HG02970 (cell line): ENCODE data around the gene ZFAND2B.
A peak's percentile ranks its signal among the peaks of the same experiment; 100 is the strongest.
"Not testable (repeated sequence)": the region's sequence is repeated elsewhere in the genome, so short reads cannot be mapped to it uniquely, and the experiment has no call there.

ENCODE experiments used
- ATAC-seq: cut with Tn5 transposase; IDR thresholded peaks from one replicate; pipeline ENCODE4 v1.9.1; 2021; ENCODE audit warnings: mild to moderate bottlenecking, moderate library complexity, moderate number of reproducible peaks; ENCODE audit not compliant: unreplicated experiment, low FRiP score

Gene ZFAND2B

DNA sequence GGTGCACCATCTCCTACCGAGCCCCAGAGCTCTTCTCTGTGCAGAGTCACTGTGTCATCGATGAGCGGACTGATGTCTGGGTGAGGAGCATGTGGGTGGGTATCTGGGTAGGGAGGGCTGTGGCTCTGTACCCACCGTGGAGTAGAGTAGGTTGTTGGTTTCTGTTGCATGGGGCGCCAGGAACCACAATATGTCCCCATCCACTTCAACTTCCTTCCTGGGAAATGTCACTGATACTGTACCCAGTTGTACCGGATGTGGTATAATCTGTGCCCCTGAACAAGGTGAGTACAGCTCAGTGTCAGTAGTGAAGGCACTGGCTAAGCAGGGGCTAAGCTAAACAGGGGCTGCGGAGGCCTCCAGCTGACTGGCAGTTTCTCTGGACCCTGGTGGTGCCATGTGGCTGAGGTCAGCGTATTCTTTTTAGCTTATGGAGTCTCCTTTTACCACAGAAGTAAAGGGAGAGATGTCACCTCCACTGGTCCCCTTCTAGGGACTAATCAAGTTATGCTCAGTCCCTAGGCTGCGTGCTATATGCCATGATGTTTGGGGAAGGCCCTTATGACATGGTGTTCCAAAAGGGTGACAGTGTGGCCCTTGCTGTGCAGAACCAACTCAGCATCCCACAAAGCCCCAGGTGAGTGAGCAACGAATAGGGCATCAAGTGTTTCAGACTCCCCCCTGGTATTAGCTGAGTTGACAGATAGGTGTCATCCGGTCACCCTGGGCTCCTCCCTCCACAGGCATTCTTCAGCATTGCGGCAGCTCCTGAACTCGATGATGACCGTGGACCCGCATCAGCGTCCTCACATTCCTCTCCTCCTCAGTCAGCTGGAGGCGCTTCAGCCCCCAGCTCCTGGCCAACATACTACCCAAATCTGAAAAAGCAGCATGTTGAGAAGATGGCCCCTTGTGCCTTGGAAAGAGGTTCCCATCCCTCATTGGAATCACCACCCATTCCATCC lies 41.4 kb downstream of the ZFAND2B start:
- ATAC-seq: no peak

DNA sequence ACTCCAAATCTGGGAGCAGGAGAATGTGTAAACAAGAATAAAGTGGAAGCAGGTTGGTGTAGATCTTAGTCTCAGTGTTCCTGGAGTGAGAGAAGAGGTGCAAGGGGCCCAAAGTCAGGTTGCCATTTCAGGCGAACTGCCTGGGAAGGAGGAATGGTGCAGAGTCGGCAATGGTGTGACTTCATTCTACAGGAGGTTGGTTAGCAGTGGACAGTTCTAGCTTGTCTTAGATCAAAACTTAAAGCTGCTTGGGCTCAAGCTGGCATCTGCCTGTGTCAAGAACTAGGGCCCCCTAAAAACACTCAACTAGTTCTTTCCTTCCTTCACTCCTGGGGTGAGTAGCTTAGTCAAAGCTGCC lies 42.2 kb downstream of the ZFAND2B start:
- no peak for ATAC-seq

DNA sequence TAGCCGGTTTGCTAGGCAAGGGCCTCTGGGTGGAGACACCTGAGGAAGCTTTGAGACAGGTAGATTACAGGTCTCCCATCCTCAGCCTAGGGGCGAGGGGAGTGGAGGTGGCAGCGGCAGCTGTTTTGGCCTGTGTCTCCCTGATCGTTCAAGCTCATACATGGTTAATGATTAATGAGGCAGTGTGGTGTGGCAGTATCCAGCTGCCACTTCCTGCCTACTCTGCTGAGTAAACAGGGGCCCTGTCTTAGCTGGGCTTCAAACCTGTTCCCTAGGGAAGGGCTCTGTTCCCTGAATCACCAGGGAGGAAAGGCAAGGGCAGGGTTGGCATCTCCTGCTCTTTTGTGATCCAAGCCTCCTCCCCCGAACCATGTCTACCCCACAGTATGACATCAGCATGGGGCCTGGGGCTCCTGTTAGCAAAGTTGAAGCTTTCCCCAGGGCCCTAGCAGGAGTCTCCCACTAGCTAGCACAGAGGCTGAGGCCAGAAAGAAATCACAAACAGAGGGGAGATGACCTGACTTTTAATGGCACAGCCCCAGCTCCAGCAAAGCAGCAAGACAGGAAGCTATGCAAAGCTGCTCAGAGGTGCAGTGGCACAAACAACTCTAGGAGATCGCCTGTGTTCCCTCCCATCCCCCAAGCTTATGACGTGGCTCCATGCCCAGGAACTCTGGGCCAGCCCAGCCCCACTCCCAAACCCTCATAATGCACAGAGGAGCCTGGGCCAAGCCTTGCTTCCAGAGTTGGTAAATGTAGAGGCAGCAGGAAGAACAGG lies 42.8 kb downstream of the ZFAND2B start:
- ATAC-seq: peak; percentile 28

DNA sequence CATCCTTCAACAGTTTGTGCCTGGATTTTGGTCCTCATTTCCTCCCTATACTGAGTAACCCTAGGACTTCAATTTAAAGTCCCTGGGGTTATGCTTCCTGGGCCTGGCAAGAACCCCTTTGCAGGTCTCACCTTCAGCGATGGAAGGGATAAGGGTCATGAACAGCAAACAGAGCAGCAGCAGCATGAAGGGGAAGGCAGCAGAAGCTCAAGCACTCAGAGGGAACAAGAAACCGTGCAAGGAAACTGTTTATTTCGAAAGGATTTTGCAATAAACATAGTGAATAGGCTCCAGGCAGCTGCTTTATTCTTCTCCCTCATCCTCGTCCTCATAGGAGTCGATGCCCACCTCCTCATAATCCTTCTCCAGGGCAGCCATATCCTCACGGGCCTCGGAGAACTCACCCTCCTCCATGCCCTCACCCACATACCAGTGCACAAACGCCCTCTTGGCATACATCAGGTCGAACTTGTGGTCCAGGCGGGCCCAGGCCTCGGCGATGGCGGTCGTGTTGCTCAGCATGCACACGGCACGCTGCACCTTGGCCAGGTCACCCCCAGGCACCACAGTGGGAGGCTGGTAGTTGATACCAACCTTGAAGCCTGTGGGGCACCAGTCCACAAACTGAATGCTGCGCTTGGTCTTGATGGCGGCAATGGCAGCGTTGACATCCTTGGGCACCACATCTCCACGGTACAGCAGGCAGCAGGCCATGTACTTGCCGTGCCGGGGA lies 43.6 kb downstream of the ZFAND2B start:
- ATAC-seq: no peak

DNA sequence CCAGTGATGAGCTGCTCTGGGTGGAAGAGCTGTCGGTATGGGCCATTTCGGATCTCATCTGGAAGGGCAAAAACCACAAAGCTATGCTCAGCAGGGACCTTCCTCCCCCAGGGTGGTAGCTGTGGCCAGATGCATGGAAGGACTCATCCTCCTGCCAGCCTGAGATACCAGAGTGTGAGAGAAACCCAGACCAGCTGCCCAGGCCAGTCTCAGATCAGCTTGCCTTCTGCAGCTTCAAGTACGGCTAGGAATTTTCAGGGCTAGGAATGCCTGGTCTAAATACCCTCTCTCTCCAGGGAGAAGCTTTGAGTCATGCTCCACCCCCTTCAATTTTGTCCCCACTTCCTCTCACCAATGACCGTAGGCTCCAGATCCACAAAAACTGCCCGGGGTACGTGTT lies 45.1 kb downstream of the ZFAND2B start:
- ATAC-seq: no peak

DNA sequence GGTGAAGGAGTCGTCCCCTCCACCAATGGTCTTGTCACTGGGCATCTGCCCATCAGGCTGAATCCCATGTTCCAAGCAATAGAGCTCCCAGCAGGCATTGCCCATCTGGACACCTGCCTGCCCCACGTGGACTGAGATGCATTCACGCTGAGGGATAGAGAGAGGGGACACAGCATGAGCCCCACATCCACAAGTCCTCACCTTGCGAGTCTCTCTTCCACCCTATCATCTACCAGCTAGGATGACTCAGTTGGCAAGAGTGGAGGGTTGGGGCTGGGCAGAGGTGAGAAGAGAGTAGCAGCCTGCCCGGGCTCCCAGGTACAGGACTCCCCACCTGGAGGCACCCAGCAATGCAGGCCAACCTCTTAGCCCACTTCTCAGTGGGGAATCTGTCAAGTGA lies 45.5 kb downstream of the ZFAND2B start:
- ATAC-seq: no peak

DNA sequence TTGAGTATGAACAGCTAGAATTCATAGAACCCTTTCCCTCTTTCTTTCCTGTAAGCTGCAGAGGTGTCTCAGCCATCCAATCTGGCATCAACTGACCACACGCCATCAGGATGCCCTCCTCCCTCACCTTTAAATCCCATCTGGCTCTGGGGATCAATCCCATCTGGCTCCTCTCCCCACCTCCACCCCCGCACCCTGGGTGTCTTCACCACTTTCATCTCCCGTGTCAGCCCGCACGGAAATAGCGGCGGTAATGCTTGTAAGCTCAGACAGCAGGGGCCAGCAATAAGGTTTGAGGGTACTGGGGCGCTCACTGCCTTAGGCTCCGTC lies 46.0 kb downstream of the ZFAND2B start:
- no peak for ATAC-seq

DNA sequence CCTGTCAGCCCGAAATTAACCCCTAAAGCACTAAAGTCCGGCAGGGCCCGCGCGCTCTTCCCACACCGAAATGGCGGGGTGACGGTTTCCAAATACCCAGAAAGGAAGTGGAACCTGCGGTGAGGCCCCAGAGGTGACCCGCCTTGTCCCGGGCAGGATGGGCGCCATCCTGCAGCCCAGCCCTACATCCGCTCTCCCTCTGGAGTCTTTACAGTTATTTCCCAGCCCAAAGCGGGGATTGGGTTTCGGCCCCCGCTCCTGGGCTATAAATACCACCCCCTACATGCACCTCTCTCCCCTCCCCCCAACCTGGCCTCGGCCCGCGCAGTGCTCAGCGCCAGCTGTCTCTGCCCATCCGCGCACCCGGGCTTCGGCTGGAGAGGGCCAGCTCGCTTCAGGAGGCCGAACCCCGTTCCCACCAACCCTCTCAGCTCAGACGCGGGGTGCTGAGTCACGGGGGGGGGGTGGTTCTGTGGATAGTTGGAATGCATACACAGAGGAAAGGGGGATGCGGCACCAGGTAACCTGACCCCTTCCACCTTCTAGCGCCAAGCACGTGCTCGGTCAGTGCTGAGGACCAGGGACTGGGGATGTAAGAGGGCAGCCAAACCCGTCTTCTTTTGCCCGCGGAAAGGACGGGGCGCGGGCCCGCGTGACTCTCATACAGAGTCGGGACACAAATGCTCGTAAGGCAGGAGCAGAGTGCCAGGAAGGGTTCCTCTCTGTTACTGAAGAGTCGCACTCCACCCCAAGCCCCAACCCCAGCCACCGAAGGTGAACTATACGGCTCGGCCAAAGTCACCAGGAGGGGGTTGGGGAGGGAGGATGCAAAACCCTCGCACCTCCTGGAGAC lies 46.5 kb downstream of the ZFAND2B start, which contains the start of gene TUBA4B:
Gene TUBA4B (plus strand): TSS at position 344 of the 853 bp plus-strand sequence. CDS start 165 bp downstream, at position 509.
- no peak for ATAC-seq

DNA sequence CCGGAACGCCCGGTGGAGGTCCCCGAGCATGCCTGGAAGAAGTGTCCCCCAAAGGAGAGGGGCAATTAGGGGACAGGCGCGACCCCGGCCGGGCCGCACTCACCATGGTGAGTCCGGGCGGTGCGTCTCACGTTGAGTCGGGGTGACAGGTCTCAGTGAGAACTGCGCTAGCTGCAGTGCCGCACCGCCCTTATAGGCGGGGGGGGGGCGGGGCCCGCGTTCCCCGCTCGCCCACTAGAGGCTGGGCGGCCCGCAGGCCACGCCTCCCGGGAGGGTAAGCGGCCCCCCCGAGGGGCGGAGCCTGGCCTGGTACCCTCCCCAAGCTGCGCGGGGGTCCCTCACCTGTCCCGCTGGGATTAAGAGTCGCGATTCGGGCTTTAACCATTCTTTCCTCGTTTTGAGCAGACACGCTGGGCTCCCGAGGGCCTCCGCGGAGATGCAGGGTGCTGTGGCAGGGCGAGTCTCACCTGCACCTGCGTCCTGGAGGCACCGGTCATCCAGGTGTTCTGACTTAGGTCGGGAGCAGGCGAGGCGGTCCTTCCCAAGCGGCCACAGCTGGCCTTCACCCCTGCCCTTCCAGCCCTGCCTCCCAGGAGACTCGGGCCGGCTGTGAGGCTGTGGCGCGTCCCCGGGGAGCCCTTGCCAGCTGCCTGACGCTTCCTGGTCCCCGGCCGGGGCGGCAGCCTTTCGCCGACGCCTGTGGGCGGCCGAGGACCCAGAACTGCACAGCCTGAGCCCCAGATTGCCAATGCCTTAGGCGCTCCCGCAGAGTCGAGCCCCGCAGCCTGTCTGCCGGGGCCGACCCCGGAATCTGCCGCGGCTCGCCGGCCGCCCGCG lies 47.4 kb downstream of the ZFAND2B start, which contains the start of gene TUBA4A:
Gene TUBA4A (minus strand): TSS at position 166 of the 837 bp plus-strand sequence. CDS start 60 bp downstream, at position 106.
- peak; percentile 44 for ATAC-seq

DNA sequence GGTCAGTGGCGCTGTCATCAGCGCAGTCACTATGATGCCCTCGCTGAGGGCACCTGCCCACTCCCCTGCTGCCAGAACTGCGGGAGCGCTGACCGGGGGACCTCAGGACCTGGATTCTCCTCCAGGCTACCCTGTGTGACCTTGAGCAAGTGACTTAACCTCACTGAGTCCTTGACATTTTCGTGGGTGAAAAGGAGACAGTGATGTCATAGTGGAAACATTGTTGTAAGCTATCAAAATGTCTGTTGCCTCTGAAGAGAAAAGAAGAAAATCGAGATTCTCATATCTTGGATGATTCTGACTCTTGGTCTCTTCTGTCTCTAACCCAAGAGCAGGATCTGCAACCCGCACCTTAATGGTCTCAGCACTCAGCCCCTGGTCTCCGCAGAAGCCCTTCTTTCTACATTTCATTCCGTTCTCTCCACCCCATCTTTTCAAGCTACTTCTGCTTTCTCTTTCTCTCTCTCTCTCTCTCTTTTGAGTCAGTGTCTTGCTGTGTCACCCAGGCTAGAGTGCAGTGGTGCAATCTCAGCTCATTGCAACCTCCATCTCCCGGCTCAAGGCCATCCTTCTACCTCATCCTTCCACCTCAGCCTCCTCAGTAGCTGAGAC lies 48.1 kb downstream of the ZFAND2B start:
- ATAC-seq: peak; percentile 25

DNA sequence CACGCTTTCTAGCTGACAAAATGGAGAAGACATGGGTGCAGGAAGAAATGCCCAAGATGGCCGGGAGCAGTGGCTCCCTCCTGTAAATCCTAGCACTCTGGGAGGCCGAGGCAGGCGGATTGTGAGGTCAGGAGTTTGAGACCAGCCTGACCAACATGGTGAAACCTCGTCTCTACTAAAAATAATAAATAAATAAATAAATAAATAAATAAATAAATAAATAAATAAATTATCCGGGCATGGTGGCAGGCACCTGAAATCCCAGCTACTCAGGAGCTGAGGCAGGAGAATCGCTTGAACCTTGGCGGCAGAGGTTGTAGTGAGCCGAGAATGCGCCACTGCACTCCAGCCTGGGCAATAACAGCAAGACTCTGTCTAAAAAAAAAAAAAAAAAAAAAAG lies 52.4 kb downstream of the ZFAND2B start:
- not testable (repeated sequence) for ATAC-seq
